Measurements from ENCODE around the gene NCAM2.
"Not testable (repeated sequence)": the region's sequence is repeated elsewhere in the genome, so short reads cannot be mapped to it uniquely, and the experiment has no call there.

The NCAM2 gene

GRCh38 chr21:21111309-21111920 is 113.2 kb downstream of the NCAM2 start:
- no peak for DNase-seq

DNA sequence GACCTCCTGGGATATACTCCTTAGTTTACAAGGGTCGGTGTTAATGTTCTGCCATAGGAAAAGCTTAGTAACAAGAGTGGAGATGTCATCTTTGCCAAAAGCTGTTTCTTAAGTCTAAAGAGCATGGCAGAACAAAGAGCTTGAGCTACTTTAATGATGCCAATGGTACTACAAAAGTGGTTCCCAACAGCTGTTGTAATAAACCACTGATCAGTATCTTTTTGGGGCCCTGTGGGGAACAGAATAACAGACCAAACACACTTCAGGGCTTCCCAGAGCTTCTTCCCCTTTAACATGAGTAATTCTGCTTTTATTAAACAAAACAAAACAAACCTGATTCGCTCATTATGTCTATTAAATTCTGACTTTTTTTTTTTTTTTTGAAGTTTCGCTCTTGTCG is 116.3 kb downstream of the NCAM2 start:
- no peak for DNase-seq

DNA sequence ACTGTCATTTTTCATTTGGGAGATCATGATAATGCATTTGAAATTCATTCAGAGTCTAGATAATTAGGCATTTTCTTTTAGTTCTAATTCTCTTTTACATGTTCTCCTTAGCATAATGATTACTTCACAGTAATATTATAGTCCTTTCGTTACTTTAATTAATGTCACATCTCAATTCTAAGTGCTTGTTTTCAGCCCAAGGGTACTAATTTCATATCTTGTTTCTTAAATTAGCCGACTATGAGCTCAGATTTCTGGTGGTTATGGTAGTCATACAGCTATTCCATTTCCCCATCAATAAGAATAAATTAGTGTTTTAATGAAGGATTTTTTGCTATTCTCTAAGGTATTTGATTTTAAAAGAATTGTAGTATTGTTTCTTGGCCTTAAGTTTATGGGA is 120.9 kb downstream of the NCAM2 start:
- DNase-seq, result no peak

DNA sequence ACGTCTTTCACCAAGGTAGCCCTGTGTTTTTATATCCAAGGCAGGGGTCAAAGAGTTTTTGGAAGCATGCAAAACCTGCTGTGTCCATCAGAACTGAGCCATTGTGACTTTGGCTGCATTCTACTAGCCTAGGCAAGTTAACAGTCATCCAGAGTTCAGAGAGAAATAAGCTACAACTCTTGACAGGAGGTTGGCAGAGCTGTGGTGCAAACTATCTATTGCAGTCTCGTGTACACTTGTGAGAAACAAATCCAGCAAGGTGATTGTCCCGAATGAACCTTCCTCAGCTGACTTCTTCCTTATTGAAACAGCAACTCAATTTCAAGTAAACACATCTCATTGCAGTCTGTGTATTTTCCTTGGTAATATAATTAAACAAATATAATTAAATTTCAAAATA is 124.5 kb downstream of the NCAM2 start:
- DNase-seq, result no peak

GRCh38 chr21:21132390-21132789 is 134.2 kb downstream of the NCAM2 start:
- no peak for DNase-seq

DNA sequence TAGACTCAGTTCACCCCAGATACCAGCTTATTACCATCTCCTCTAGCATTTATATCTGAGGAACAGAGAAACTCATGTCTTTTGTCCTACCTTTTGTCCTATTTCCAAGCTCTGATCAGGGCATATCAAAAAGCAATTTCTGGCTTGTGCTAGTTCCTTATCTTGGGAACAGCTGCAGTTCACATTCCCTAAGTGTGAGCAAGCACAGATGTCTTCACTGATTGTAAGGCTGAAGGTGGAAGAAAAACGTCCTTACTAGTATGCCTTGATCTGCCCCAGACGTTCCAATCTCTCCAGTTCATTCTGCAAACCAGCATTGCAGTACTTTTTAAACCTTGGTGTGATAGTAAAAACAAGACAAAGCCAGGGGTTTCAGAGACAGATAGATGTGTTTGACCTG is 139.8 kb downstream of the NCAM2 start:
- no peak for DNase-seq

DNA sequence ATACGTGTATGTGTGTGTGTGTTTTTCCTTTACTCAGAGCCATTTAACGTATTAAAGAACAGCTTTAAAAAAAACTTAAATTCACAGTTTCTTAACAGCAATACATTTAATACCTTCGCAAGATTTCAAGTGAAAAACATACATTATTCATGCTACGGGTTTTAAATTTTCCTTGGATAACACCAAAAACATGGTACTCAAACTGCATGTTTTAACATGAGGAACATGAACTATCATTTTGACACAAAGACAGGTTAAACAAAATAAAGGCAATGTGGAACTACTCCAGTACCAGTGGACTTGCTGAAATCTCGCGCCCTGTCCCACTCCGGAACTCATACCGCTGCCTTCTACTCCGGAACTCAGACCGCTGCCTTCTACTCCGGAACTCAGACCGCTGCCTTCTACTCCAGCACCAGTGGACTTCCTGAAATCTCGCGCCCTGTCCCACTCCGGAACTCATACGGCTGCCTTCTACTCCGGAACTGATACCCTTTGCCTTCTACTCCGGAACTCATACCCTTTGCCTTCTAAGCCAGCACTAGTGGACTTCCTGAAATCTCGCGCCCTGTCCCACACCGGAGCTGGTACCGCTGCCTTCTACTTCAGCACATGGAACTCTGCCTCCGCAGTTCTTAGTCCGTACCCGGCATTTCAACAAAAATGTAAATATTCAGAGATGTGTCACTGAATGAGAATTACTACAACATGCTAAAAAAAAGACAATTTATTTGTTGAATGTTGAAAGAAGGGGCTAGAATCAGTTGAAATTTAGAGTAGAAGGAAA is 148.6 kb downstream of the NCAM2 start:
- DNase-seq, result no peak

DNA sequence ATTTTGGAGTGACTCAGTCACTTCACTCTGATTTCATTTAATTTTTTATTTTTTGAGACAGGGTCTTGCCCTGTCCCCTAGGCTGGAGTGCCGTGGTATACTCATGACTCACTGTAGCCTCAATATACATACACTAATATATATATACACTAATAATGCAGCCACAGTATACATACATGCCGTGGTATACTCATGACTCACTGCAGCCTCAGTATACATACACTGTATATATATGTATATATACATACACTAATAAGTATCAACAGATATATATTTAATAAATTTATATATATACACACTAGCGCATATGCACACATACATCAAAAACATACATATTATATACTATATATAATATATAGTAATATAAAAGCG is 149.2 kb downstream of the NCAM2 start:
- no peak for DNase-seq

- DNase-seq, result no peak
Observed at GRCh38 chr21:21148009-21148408, 149.8 kb downstream of the NCAM2 start.

GRCh38 chr21:21148514-21148913 is 150.3 kb downstream of the NCAM2 start:
- DNase-seq, result no peak

DNA sequence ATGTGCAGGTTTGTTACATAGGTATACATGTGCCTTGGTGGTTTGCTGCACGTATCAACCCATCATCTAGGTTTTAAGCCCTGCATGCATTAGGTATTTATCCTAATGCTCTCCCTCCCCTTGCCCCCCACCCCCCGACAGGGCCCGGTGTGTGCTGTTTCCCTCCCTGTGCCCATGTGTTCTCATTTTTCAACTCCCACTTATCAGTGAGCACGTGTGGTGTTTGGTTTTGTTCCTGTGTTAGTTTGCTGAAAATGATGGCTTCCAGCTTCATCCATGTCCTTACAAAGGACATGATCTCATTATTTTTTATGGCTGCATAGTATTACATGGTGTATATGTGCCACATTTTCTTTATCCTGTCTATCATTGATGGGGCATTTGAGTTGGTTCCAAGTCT is 151.2 kb downstream of the NCAM2 start:
- not testable (repeated sequence) for DNase-seq

DNA sequence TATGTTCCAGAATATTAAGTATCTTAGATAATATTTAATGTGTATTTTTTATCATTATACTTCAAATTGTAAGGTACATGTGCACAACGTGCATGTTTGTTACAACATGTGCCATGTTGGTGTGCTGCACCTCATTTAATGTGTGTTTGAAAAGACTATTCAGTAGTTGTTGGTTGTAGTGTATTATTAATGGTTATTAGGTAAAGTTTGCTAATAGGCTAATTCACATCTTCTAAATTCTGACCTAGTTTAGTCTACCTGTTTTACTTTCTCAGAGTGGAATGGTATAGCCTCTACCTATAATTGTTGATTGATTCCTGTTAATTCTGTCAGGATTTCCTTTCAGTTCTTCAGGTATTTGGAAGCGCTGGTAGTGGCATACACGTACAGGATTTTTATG is 153.0 kb downstream of the NCAM2 start:
- DNase-seq, result no peak

- no peak for DNase-seq
Observed at GRCh38 chr21:21156397-21156796, 158.2 kb downstream of the NCAM2 start.

- DNase-seq, result no peak
Observed at GRCh38 chr21:21156957-21157356, 158.7 kb downstream of the NCAM2 start.

GRCh38 chr21:21158376-21158918 is 160.2 kb downstream of the NCAM2 start:
- DNase-seq, result no peak

GRCh38 chr21:21159253-21159899 is 161.2 kb downstream of the NCAM2 start:
- no peak for DNase-seq

- DNase-seq, result no peak
Observed at GRCh38 chr21:21162786-21163185, 164.6 kb downstream of the NCAM2 start.

DNA sequence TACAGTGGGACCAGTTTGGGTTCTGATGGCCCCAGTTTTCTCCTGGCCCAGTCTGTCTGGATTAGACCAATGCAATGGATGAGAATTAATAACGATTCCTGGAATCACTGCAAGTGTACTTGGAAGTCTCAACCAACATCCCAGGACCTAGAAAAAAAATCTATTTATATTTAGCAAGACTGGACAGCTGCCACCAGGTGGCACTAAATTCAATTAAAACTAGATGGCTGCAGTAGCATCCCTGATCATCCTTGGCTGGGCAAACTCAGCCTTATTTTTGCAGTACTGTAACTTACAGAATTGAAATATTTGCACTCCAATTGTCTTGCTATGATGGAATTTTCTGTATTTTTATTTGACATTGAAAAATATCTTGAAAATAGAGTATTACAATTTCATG is 165.7 kb downstream of the NCAM2 start:
- peak; percentile 10 to 33 for DNase-seq

DNA sequence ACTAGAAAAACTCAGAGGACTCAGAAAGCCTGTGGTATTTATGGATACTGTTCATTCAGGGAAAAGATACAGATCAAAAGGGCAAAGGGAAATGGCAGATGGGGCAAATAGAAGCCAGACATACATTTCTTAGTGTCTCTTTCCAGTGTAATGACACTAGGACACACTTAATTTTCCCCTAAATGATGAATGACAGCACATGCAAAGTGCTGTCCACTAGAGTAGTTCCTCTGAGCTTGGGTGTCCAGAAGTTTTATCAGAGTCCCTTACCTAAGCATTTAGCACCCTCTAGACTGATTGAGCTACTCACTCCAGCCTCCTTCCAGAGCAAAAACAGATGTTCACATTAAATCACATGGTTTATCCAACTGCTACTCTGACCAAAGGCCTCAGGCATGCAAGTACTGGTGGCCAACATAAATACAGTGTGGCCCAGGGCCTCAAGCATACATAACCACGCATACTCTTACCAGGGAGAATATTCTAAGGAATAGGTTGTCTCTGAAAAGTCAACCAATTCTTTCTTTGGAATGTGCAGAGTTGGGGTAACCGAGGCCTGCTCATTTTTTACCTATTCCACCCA is 166.9 kb downstream of the NCAM2 start:
- DNase-seq, result no peak

DNA sequence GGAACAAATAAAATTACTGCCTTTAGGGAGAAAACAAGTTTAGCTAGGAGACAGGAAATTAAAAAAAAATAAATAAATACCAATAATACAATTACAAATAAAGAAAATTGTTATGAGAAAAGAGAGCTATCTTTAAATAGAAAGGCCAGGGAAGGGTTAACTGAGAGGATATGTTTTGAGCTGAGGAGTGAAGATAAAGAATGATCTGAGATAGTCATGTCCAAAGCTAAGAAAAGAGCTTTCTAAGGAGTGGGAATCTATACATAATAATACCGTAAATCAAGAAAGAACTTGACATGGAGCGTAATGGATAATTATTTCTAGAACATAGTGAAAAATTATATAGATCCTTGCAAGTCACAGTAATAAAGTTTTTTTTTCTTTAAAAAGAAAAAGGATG is 176.5 kb downstream of the NCAM2 start:
- DNase-seq, result no peak

DNA sequence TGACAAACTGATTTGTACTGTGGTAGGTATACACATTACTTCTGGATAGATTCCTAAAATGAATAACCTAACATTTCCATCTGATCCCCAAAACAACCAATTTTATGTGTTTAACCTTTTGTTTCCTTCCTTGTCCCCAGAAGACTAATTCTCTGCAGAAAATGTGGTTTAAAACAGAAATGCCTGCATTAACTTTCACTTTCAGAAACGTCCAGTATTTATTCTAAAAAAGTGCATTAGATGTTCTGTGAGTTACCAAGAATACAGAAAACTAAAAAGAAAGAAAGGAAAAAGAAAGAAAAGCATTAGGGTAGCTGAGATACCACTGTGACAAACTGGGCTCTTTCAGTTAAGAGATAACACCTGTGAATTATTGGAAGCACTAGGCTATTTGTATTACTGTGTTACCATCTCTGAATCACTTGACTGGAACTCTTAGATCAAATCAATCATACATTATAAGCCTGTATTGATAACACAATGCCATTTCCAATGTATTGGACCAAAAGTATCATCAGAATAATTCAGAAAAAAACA is 177.7 kb downstream of the NCAM2 start:
- DNase-seq, result no peak

- no peak for DNase-seq
Observed at GRCh38 chr21:21177353-21177986, 179.3 kb downstream of the NCAM2 start.
